Brain microvascular endothelial cell (primary cell): ENCODE measurements around the gene ADK.

Experiments
- DNase-seq: peaks from one replicate; pipeline ENCODE4 v3.0.0-alpha.2; 2020
- H3K27ac ChIP-seq: fragments of 250-450 bp; sonication (Bioruptor Pico); 2 replicates; pipeline ENCODE4 v1.5.1; 2020; ENCODE audit warnings: mild to moderate bottlenecking, moderate library complexity
- H3K27me3 ChIP-seq: fragments of 250-450 bp; sonication (Bioruptor Pico); replicated peaks from 2 replicates; pipeline ENCODE4 v1.5.1; 2020; ENCODE audit warnings: mild to moderate bottlenecking
- H3K36me3 ChIP-seq: fragments of 250-450 bp; sonication (Bioruptor Pico); replicated peaks from 2 replicates; pipeline ENCODE4 v1.5.1; 2020; ENCODE audit warnings: mild to moderate bottlenecking
- H3K4me3 ChIP-seq: 2 replicates; pipeline ENCODE4 v1.5.1; 2011; ENCODE audit warnings: low read depth, mild to moderate bottlenecking, control low read depth, low read length, moderate library complexity
- in situ Hi-C: cut with HindIII; loops from 2 replicates; pipeline ENCODE4 v1.10.0; 2017; ENCODE audit warnings: low sequenced_read_pairs, low pct_ligation_motif_present
- TF ChIP-seq, protein P1 (sequence below): IDR thresholded peaks from 2 replicates; pipeline ENCODE4 v1.5.1; 2011; ENCODE audit warnings: low read depth, mild to moderate bottlenecking, moderate library complexity, low read length, control low read depth, inconsistent platforms; ENCODE audit errors: missing control alignments

ADK gene

DNA sequence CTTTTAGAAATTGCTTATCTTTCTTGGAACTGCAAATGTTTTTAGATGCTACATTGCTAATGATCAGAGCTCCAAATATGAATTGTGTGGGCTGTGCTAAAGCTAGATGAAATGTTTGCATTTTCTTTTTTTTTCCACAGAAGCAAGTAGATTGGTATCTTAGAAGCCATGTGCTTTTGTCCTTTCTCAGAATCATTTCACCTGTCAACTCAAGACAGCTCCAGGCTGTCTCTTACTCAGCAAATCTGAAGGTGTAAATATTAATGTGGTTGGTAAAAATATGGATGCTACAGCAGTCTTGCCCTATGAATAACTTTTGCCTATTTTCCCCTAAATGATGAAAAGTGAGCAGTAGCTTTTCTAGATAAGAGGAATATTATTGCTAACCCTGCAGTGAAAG lies 41.6 kb upstream of the ADK start:
- H3K36me3 ChIP-seq, result peaks cover 97% of the 10 kb centered on the region
- in situ Hi-C loops, result no loop called here
- no peak for DNase-seq

DNA sequence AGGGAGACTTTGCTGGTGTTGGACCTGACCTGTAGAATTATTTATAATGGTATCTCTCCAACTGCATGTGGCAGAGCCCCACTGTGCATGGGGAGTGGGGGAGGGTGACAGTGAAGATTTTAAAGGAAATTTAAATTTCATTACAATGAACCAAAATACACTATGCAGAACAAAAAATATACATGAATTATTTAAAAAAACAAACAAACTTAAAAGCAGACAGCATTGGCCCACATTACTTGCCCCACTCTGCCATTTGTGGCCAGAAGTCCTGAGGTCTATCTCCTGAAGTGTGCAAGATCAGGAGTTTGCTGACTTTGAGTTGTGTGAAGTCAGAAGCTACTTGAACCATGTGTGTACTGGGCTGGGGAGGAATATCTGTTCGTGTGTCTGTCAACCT lies 40.9 kb upstream of the ADK start:
- TF ChIP-seq, protein P1, sequence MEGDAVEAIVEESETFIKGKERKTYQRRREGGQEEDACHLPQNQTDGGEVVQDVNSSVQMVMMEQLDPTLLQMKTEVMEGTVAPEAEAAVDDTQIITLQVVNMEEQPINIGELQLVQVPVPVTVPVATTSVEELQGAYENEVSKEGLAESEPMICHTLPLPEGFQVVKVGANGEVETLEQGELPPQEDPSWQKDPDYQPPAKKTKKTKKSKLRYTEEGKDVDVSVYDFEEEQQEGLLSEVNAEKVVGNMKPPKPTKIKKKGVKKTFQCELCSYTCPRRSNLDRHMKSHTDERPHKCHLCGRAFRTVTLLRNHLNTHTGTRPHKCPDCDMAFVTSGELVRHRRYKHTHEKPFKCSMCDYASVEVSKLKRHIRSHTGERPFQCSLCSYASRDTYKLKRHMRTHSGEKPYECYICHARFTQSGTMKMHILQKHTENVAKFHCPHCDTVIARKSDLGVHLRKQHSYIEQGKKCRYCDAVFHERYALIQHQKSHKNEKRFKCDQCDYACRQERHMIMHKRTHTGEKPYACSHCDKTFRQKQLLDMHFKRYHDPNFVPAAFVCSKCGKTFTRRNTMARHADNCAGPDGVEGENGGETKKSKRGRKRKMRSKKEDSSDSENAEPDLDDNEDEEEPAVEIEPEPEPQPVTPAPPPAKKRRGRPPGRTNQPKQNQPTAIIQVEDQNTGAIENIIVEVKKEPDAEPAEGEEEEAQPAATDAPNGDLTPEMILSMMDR, result no peak
- H3K27me3 ChIP-seq, result no peaks in the 10 kb centered on the region
- in situ Hi-C loops, result no loop called here
- no peak overlapping the region for H3K4me3 ChIP-seq
- DNase-seq, result no peak
- peaks cover 97% of the 10 kb centered on the region for H3K36me3 ChIP-seq
- H3K27ac ChIP-seq, result no peak overlapping the region

More for the DNA sequence above, 41.6 kb upstream of the ADK start:
- no peak overlapping the region for H3K4me3 ChIP-seq
- no peaks in the 10 kb centered on the region for H3K27me3 ChIP-seq
- TF ChIP-seq, protein P1, result no peak
- no peak overlapping the region for H3K27ac ChIP-seq

DNA sequence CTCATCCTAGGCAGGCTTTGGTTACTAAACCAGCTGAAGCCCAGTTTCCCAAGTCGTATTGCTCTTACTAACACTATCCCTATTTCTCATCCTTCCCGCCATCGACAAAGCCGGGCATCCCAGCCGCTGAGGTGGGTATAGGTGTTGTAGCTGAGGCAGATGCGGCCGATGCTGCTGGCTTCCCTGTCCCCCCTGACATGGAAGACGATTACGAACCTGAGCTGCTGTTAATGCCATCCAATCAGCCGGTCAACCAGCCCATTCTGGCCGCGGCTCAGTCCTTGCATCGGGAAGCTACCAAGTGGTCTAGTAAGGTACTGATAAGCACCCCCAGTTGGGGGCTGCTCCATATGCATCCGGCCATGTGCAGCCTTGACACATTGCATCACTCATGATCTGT lies 39.2 kb upstream of the ADK start:
- in situ Hi-C loops, result no loop called here
- Histone ChIP-seq H3K36me3 (peaks cover 93% of the 10 kb centered on the region), H3K27me3 (no peaks in the 10 kb centered on the region), H3K4me3 (no peak overlapping the region), H3K27ac (no peak overlapping the region)
- DNase-seq, result no peak
- TF ChIP-seq, protein P1, result no peak

DNA sequence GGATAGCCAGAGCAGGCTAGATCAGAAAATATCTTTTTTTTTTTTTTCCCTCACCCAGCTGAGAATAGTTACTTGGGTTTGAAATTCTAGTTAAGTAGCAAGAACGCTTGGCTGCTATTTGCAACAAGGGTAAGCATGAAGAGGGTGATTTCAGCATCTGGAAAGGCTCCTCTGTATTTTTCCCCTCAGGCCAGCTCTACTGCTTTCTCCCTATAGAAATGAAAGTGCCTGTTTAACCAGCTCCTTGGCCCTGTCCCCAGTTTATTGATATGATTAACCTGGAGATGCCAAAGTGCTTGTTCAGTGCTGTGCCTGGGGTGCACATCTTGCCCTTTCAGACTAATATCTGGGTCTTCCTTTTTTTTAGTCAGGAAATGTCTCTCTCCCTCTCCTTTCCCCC lies 37.5 kb upstream of the ADK start:
- DNase-seq, result no peak
- TF ChIP-seq, protein P1, result no peak
- Histone ChIP-seq H3K27me3 (no peaks in the 10 kb centered on the region), H3K27ac (no peak overlapping the region), H3K36me3 (peaks cover 96% of the 10 kb centered on the region), H3K4me3 (no peak overlapping the region)
- in situ Hi-C loops, result no loop called here

DNA sequence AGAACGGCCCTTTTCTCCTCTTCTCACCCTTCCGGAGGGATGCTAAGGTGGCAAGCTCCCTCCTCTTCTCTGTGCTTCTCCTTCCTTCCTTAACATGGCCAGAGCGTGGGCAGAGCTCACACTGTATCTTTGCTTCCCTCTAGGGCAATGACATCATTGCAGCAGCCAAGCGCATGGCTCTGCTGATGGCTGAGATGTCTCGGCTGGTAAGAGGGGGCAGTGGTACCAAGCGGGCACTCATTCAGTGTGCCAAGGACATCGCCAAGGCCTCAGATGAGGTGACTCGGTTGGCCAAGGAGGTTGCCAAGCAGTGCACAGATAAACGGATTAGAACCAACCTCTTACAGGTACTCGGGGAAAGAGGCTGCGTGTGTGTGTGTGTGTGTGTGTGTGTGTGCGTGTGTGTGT lies 37.0 kb upstream of the ADK start:
- H3K36me3 ChIP-seq, result peaks cover 96% of the 10 kb centered on the region
- no peak overlapping the region for H3K27ac ChIP-seq
- in situ Hi-C loops, result no loop called here
- DNase-seq, result no peak
- TF ChIP-seq, protein P1, result no peak
- H3K4me3 ChIP-seq, result no peak overlapping the region
- no peaks in the 10 kb centered on the region for H3K27me3 ChIP-seq

DNA sequence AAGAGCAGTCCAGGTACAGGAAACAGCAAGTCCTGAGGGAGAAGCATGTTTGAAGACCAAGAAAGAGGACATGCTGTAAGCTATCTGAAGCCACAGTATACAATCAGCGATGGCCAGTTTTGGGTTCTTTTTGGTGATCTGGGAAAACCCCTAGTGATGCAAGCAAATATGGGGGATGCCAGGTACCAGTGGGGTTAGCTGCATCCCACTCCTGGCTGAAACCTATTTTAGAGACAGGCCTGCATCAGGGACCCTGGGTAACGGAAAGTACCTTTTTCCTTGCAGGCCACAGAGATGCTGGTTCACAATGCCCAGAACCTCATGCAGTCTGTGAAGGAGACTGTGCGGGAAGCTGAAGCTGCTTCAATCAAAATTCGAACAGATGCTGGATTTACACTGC lies 33.3 kb upstream of the ADK start:
- Histone ChIP-seq H3K36me3 (peaks cover 93% of the 10 kb centered on the region), H3K27me3 (no peaks in the 10 kb centered on the region), H3K27ac (no peak overlapping the region), H3K4me3 (no peak overlapping the region)
- no peak for DNase-seq
- TF ChIP-seq, protein P1, result no peak
- in situ Hi-C loops, result no loop called here
